ENCODE data around the gene MRPL23.

Gene MRPL23

GRCh38 chr11:1943977-1944376, 3.2 kb upstream of the MRPL23 start:
- no peak for TF ChIP-seq CTCF (conservative IDR thresholded peaks at IDR 0.05)
- TF ChIP-seq ZFX (IDR thresholded peaks at IDR 0.05) = no peak
- H3K27ac ChIP-seq = no peak overlapping the region

GRCh38 chr11:1947592-1948237, 583 bp downstream of the MRPL23 start:
- TF ChIP-seq CTCF (conservative IDR thresholded peaks at IDR 0.05) (no peak), ZFX (IDR thresholded peaks at IDR 0.05) (no peak)
- H3K27ac ChIP-seq = no peak overlapping the region

GRCh38 chr11:1948389-1948788, 1.3 kb downstream of the MRPL23 start:
- no peak overlapping the region for H3K27ac ChIP-seq
- no peak for TF ChIP-seq ZFX (IDR thresholded peaks at IDR 0.05)
- no peak for TF ChIP-seq CTCF (conservative IDR thresholded peaks at IDR 0.05)

GRCh38 chr11:1949302-1949701, 2.2 kb downstream of the MRPL23 start:
- TF ChIP-seq ZFX (IDR thresholded peaks at IDR 0.05) (no peak), CTCF (conservative IDR thresholded peaks at IDR 0.05) (no peak)
- no peak overlapping the region for H3K27ac ChIP-seq

GRCh38 chr11:1949922-1950321, 2.8 kb downstream of the MRPL23 start:
- TF ChIP-seq ZFX (IDR thresholded peaks at IDR 0.05) (no peak), CTCF (conservative IDR thresholded peaks at IDR 0.05) (no peak)

GRCh38 chr11:1952806-1953482, 5.8 kb downstream of the MRPL23 start:
- H3K27ac ChIP-seq = no peak overlapping the region
- TF ChIP-seq ZFX (IDR thresholded peaks at IDR 0.05) = no peak
- TF ChIP-seq CTCF (conservative IDR thresholded peaks at IDR 0.05) = no peak

More at GRCh38 chr11:1949922-1950321, 2.8 kb downstream of the MRPL23 start:
- no peak overlapping the region for H3K27ac ChIP-seq

GRCh38 chr11:1953489-1954266, 6.5 kb downstream of the MRPL23 start:
- no peak overlapping the region for H3K27ac ChIP-seq

More at GRCh38 chr11:1953489-1954266, 6.5 kb downstream of the MRPL23 start:
- TF ChIP-seq ZFX (IDR thresholded peaks at IDR 0.05) (no peak), CTCF (conservative IDR thresholded peaks at IDR 0.05) (no peak)

Data from C4-2B (cell line).